Measurements from ENCODE around the gene SAPCD1.

SAPCD1 gene

GRCh38 chr6:31725502-31726350, 36.7 kb upstream of the SAPCD1 start:
- H3K4me3 ChIP-seq (ENCODE audit: control insufficient read depth in 1 of 7, extremely low read depth in 1 of 7, insufficient read depth in 4 of 7, low read depth in 2 of 7, low read length in 6 of 7), result no peak overlapping the region

GRCh38 chr6:31727034-31727716, 35.3 kb upstream of the SAPCD1 start:
- CTCF ChIA-PET, result interaction anchor here (0.6 to 19.7 kb wide), 15 partner anchors 12 to 106 kb away, joined by 3 to 268 read pairs (median 3); partner anchors contain the start of genes ABHD16A, CLIC1, LY6G6D and MSH5
- POLR2A ChIA-PET, result interaction anchor here (0.6 to 1.5 kb wide), 11 partner anchors 9 to 100 kb away, joined by 3 to 21 read pairs (median 5); partner anchors contain the start of genes CLIC1, HSPA1B and MSH5
- peaks cover 5 to 41% (median 23%) of the 10 kb centered on the region in 4 experiments for H3K36me3 ChIP-seq (ENCODE audit: control insufficient read depth in 4 of 4, insufficient read depth in 4 of 4, low read length in 3 of 4)
- peaks cover 13 to 75% (median 70%) of the 10 kb centered on the region in 4 experiments for H3K4me1 ChIP-seq (ENCODE audit: control extremely low read depth in 1 of 4, control insufficient read depth in 4 of 4, insufficient read depth in 4 of 4, low read length in 3 of 4)
- 41% methylated on average over 6 of the region's 7 CpGs for WGBS (ENCODE audit: insufficient coverage)
- H3K9me3 ChIP-seq (ENCODE audit: control extremely low read depth in 1 of 5, control insufficient read depth in 4 of 5, insufficient read depth in 2 of 5, low read depth in 1 of 5, low read length in 4 of 5), result no peaks in the 10 kb centered on the region
- peak overlapping the region; percentile 64 to 88 for H3K27ac ChIP-seq (ENCODE audit: insufficient read depth in 1 of 2, low read depth in 1 of 2, low read length in 2 of 2, poor library complexity in 1 of 2, severe bottlenecking in 2 of 2)
- peak in 1 of 3 donors; percentile 78 for DNase-seq
- no peaks in the 10 kb centered on the region for H3K27me3 ChIP-seq (replicated peaks in 2 of 5; ENCODE audit: control insufficient read depth in 4 of 5, insufficient read depth in 5 of 5, low read length in 4 of 5)
- H3K4me3 ChIP-seq (ENCODE audit: control insufficient read depth in 1 of 7, extremely low read depth in 1 of 7, insufficient read depth in 4 of 7, low read depth in 2 of 7, low read length in 6 of 7), result peak overlapping the region in 5 of 7 experiments; percentile 7 to 95 (median 44)

More at GRCh38 chr6:31725502-31726350, 36.7 kb upstream of the SAPCD1 start:
- WGBS (ENCODE audit: insufficient coverage), result 61% methylated on average over 8 of the region's 12 CpGs
- no peaks in the 10 kb centered on the region for H3K9me3 ChIP-seq (ENCODE audit: control extremely low read depth in 1 of 5, control insufficient read depth in 4 of 5, insufficient read depth in 2 of 5, low read depth in 1 of 5, low read length in 4 of 5)
- DNase-seq, result no peak
- POLR2A ChIA-PET, result interaction anchor here (0.7 to 1.2 kb wide), 3 partner anchors 10 to 105 kb away, joined by 3 to 6 read pairs (median 3); partner anchors contain the start of gene LY6G6D
- no peaks in the 10 kb centered on the region for H3K27me3 ChIP-seq (replicated peaks in 2 of 5; ENCODE audit: control insufficient read depth in 4 of 5, insufficient read depth in 5 of 5, low read length in 4 of 5)
- peak overlapping the region in 1 of 2 experiments; percentile 88 for H3K27ac ChIP-seq (ENCODE audit: insufficient read depth in 1 of 2, low read depth in 1 of 2, low read length in 2 of 2, poor library complexity in 1 of 2, severe bottlenecking in 2 of 2)
- peaks cover under 1 to 28% (median 12%) of the 10 kb centered on the region in 4 experiments for H3K36me3 ChIP-seq (ENCODE audit: control insufficient read depth in 4 of 4, insufficient read depth in 4 of 4, low read length in 3 of 4)
- H3K4me1 ChIP-seq (ENCODE audit: control extremely low read depth in 1 of 4, control insufficient read depth in 4 of 4, insufficient read depth in 4 of 4, low read length in 3 of 4), result peaks cover 13 to 74% (median 68%) of the 10 kb centered on the region in 4 experiments
- CTCF ChIA-PET, result interaction anchor here (0.8 to 19.7 kb wide), 10 partner anchors 10 to 110 kb away, joined by 3 to 268 read pairs (median 6); partner anchors contain the start of genes CLIC1, LY6G6D, MSH5 and SAPCD1

- H3K27ac ChIP-seq (ENCODE audit: insufficient read depth in 1 of 2, low read depth in 1 of 2, low read length in 2 of 2, poor library complexity in 1 of 2, severe bottlenecking in 2 of 2), result peak overlapping the region; percentile 64 to 88
- H3K4me3 ChIP-seq (ENCODE audit: control insufficient read depth in 1 of 7, extremely low read depth in 1 of 7, insufficient read depth in 4 of 7, low read depth in 2 of 7, low read length in 6 of 7), result peak overlapping the region in 6 of 7 experiments; percentile 11 to 100 (median 95)
Measured at GRCh38 chr6:31727717-31728671, 34.5 kb upstream of the SAPCD1 start.

GRCh38 chr6:31728767-31729514, 33.5 kb upstream of the SAPCD1 start, which contains the start of gene DDAH2:
Gene DDAH2, minus strand, starts transcription at chr6:31729299. Its CDS starts 138 bp downstream, at chr6:31729161.
- Histone ChIP-seq H3K27me3 (replicated peaks in 2 of 5; ENCODE audit: control insufficient read depth in 4 of 5, insufficient read depth in 5 of 5, low read length in 4 of 5) (no peaks in the 10 kb centered on the region), H3K36me3 (ENCODE audit: control insufficient read depth in 4 of 4, insufficient read depth in 4 of 4, low read length in 3 of 4) (peaks cover 7 to 54% (median 35%) of the 10 kb centered on the region in 4 experiments), H3K9me3 (ENCODE audit: control extremely low read depth in 1 of 5, control insufficient read depth in 4 of 5, insufficient read depth in 2 of 5, low read depth in 1 of 5, low read length in 4 of 5) (no peaks in the 10 kb centered on the region), H3K4me1 (ENCODE audit: control extremely low read depth in 1 of 4, control insufficient read depth in 4 of 4, insufficient read depth in 4 of 4, low read length in 3 of 4) (peaks cover 16 to 77% (median 67%) of the 10 kb centered on the region in 4 experiments), H3K27ac (ENCODE audit: insufficient read depth in 1 of 2, low read depth in 1 of 2, low read length in 2 of 2, poor library complexity in 1 of 2, severe bottlenecking in 2 of 2) (peak within 1 kb of the TSS; percentile 64 to 88), H3K4me3 (ENCODE audit: control insufficient read depth in 1 of 7, extremely low read depth in 1 of 7, insufficient read depth in 4 of 7, low read depth in 2 of 7, low read length in 6 of 7) (peak within 1 kb of the TSS; percentile 81 to 100 (median 95))
- ChIA-PET CTCF (interaction anchor here (0.9 to 19.7 kb wide), 14 partner anchors 10 to 102 kb away, joined by 3 to 268 read pairs (median 6); partner anchors contain the start of genes C6orf47, CLIC1, HSPA1A and HSPA1B), POLR2A (interaction anchor here (1.1 to 2.2 kb wide), 9 partner anchors 10 to 102 kb away, joined by 4 to 53 read pairs (median 10); partner anchors contain the start of genes HSPA1B, LSM2 and MSH5)
- WGBS (ENCODE audit: insufficient coverage), result 43% methylated on average over 21 of the region's 36 CpGs
- no peak for DNase-seq

More at GRCh38 chr6:31727717-31728671, 34.5 kb upstream of the SAPCD1 start:
- H3K27me3 ChIP-seq (replicated peaks in 2 of 5; ENCODE audit: control insufficient read depth in 4 of 5, insufficient read depth in 5 of 5, low read length in 4 of 5), result no peaks in the 10 kb centered on the region
- peaks cover 7 to 44% (median 26%) of the 10 kb centered on the region in 4 experiments for H3K36me3 ChIP-seq (ENCODE audit: control insufficient read depth in 4 of 4, insufficient read depth in 4 of 4, low read length in 3 of 4)
- ChIA-PET CTCF (interaction anchor here (0.6 to 19.7 kb wide), 15 partner anchors 11 to 105 kb away, joined by 3 to 268 read pairs (median 4); partner anchors contain the start of genes ABHD16A, CLIC1, LY6G6D and MSH5), POLR2A (interaction anchor here (0.6 to 1.5 kb wide), 11 partner anchors 8 to 99 kb away, joined by 3 to 21 read pairs (median 5); partner anchors contain the start of genes CLIC1, HSPA1B and MSH5)
- WGBS (ENCODE audit: insufficient coverage), result 80% methylated on average over 24 of the region's 41 CpGs
- peak in 2 of 3 donors; percentile 92 to 93 for DNase-seq
- peaks cover 13 to 76% (median 67%) of the 10 kb centered on the region in 4 experiments for H3K4me1 ChIP-seq (ENCODE audit: control extremely low read depth in 1 of 4, control insufficient read depth in 4 of 4, insufficient read depth in 4 of 4, low read length in 3 of 4)
- no peaks in the 10 kb centered on the region for H3K9me3 ChIP-seq (ENCODE audit: control extremely low read depth in 1 of 5, control insufficient read depth in 4 of 5, insufficient read depth in 2 of 5, low read depth in 1 of 5, low read length in 4 of 5)

GRCh38 chr6:31729515-31729978, 32.9 kb upstream of the SAPCD1 start:
- Histone ChIP-seq H3K9me3 (ENCODE audit: control extremely low read depth in 1 of 5, control insufficient read depth in 4 of 5, insufficient read depth in 2 of 5, low read depth in 1 of 5, low read length in 4 of 5) (no peaks in the 10 kb centered on the region), H3K36me3 (ENCODE audit: control insufficient read depth in 4 of 4, insufficient read depth in 4 of 4, low read length in 3 of 4) (peaks cover 11 to 60% (median 40%) of the 10 kb centered on the region in 4 experiments), H3K4me3 (ENCODE audit: control insufficient read depth in 1 of 7, extremely low read depth in 1 of 7, insufficient read depth in 4 of 7, low read depth in 2 of 7, low read length in 6 of 7) (peak overlapping the region; percentile 81 to 100 (median 95)), H3K4me1 (ENCODE audit: control extremely low read depth in 1 of 4, control insufficient read depth in 4 of 4, insufficient read depth in 4 of 4, low read length in 3 of 4) (peaks cover 20 to 78% (median 67%) of the 10 kb centered on the region in 4 experiments), H3K27ac (ENCODE audit: insufficient read depth in 1 of 2, low read depth in 1 of 2, low read length in 2 of 2, poor library complexity in 1 of 2, severe bottlenecking in 2 of 2) (peak overlapping the region; percentile 62 to 88), H3K27me3 (replicated peaks in 2 of 5; ENCODE audit: control insufficient read depth in 4 of 5, insufficient read depth in 5 of 5, low read length in 4 of 5) (no peaks in the 10 kb centered on the region)
- DNase-seq, result peak; percentile 88 to 91 (median 91)
- ChIA-PET CTCF (interaction anchor here (0.9 to 19.7 kb wide), 18 partner anchors 9 to 183 kb away, joined by 3 to 268 read pairs (median 4); partner anchors contain the start of genes ATP6V1G2, C6orf47, CLIC1 and HSPA1A), POLR2A (interaction anchor here (0.7 to 2.2 kb wide), 10 partner anchors 8 to 101 kb away, joined by 3 to 53 read pairs (median 9); partner anchors contain the start of genes GPANK1, HSPA1B, LSM2 and LY6G6C)
- 0% methylated on average over 16 of the region's 29 CpGs for WGBS (ENCODE audit: insufficient coverage)
